ENCODE results near the gene ANKK1. TPM values are rescaled to one million over a fixed set of nuclear protein-coding genes. Genes with fewer than 3 reads are reported as not detected.

Gene ANKK1
- total RNA-seq, 1 donor from 2014 or later, result 1.5 TPM

DNA sequence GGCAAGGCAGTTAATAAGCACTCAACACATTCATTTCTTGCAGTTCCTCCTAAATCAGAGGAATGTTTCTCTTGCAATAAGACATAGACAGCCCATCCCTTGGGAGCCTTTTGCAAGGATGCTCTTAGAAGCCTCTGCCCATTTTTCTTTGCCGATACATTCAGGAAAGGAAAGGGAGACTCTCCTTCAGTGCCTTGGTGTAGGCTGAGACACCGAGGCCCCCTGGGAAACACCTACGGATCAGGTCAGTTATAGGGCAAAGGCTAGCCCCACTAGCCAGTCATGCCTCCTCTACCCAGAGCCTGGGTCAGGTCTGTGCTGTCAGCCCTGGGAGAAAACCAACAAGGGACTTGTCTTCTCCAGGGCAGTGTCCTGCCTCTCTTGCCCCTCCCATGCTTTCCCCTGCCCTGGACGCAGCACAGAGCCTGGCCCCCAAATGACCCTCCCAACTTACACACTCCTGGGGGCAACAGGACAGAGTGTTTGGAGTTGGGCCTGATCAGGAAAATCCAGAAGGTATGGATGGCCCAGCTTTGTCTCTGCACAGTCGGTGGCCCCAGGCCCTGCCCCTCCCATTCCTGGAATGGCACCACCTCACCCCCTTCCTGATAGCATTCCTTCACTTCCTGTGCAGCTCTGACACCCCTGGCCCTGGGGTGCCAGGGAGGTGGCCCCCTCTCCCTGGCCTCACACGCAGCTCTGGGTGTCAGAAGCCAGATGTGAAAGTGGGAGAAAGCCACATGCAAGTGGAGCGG, 18.3 kb downstream of the ANKK1 start:
- H3K4me3 ChIP-seq, result no peak overlapping the region
- H3K27me3 ChIP-seq, result no peaks in the 10 kb centered on the region
- DNase-seq (ENCODE audit: extremely low spot score in 2 of 2), result no peak
- H3K36me3 ChIP-seq, result no peaks in the 10 kb centered on the region
- no peak overlapping the region for H3K27ac ChIP-seq
- peaks cover 5% of the 10 kb centered on the region for H3K4me1 ChIP-seq
- intact Hi-C loops (cut with DNase I), result no loop called here
- no peak for TF ChIP-seq POLR2A (IDR thresholded peaks at IDR 0.05)
- TF ChIP-seq, protein P1, sequence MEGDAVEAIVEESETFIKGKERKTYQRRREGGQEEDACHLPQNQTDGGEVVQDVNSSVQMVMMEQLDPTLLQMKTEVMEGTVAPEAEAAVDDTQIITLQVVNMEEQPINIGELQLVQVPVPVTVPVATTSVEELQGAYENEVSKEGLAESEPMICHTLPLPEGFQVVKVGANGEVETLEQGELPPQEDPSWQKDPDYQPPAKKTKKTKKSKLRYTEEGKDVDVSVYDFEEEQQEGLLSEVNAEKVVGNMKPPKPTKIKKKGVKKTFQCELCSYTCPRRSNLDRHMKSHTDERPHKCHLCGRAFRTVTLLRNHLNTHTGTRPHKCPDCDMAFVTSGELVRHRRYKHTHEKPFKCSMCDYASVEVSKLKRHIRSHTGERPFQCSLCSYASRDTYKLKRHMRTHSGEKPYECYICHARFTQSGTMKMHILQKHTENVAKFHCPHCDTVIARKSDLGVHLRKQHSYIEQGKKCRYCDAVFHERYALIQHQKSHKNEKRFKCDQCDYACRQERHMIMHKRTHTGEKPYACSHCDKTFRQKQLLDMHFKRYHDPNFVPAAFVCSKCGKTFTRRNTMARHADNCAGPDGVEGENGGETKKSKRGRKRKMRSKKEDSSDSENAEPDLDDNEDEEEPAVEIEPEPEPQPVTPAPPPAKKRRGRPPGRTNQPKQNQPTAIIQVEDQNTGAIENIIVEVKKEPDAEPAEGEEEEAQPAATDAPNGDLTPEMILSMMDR (IDR thresholded peaks at IDR 0.05), result no peak
- TF ChIP-seq POLR2AphosphoS5 (IDR thresholded peaks at IDR 0.05; ENCODE audit: insufficient read depth in 1 of 2, low read depth in 1 of 2), result no peak
- H3K9me3 ChIP-seq, result no peaks in the 10 kb centered on the region

DNA sequence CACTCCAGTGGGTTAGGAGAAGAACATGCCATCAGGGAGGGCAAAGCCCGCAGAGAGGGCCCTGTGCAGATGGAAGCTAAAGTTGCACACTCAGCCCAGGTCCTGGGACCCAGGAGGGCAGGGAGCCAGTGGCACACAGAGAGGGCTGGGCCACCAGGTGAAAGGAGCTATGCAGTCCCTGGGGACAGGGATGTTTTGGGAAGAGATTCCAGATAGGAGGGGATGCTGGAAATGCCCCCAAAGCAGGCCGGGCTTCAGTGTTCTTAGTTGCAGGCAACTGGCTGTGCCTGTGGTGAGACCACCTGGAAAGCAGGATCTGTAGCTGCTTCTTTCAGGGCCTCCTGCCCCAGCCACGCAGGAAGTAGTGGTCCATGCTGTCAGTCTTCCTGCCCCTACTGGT, 19.6 kb downstream of the ANKK1 start:
- Histone ChIP-seq H3K27me3 (no peaks in the 10 kb centered on the region), H3K9me3 (no peaks in the 10 kb centered on the region), H3K27ac (no peak overlapping the region), H3K4me1 (peaks cover under 1% of the 10 kb centered on the region), H3K4me3 (no peak overlapping the region), H3K36me3 (no peaks in the 10 kb centered on the region)
- DNase-seq (ENCODE audit: extremely low spot score in 2 of 2), result no peak
- intact Hi-C loops (cut with DNase I), result no loop called here
- TF ChIP-seq POLR2AphosphoS5 (IDR thresholded peaks at IDR 0.05; ENCODE audit: insufficient read depth in 1 of 2, low read depth in 1 of 2) (no peak), POLR2A (IDR thresholded peaks at IDR 0.05) (no peak)
- TF ChIP-seq, protein P1 (IDR thresholded peaks at IDR 0.05), result no peak

DNA sequence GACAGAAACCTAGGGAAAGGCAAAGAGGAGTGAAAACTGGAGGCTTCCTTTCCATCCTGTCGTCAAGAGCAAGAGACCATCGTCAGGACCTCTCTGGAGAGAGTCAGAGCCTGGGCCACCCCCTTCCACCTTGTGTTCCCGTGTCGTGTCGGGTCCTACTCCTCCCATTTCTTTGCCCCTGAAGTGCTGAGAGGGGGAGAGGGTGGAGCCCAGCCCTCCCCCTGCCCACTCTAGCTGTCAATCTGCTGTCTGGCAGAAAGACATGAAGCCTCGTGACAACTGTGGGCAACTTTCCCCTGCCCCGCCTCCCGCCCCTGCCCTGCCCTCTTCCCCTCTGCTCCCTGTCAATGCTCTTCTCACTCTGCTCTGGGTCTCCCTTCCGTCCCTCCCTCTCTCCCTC, 20.6 kb downstream of the ANKK1 start:
- DNase-seq (ENCODE audit: extremely low spot score in 2 of 2), result no peak
- Histone ChIP-seq H3K4me1 (no peaks in the 10 kb centered on the region), H3K36me3 (no peaks in the 10 kb centered on the region), H3K27ac (no peak overlapping the region), H3K27me3 (no peaks in the 10 kb centered on the region), H3K9me3 (no peaks in the 10 kb centered on the region), H3K4me3 (no peak overlapping the region)
- TF ChIP-seq POLR2A (IDR thresholded peaks at IDR 0.05) (no peak), POLR2AphosphoS5 (IDR thresholded peaks at IDR 0.05; ENCODE audit: insufficient read depth in 1 of 2, low read depth in 1 of 2) (no peak)
- TF ChIP-seq, protein P1 (IDR thresholded peaks at IDR 0.05), result no peak
- intact Hi-C loops (cut with DNase I), result no loop called here

DNA sequence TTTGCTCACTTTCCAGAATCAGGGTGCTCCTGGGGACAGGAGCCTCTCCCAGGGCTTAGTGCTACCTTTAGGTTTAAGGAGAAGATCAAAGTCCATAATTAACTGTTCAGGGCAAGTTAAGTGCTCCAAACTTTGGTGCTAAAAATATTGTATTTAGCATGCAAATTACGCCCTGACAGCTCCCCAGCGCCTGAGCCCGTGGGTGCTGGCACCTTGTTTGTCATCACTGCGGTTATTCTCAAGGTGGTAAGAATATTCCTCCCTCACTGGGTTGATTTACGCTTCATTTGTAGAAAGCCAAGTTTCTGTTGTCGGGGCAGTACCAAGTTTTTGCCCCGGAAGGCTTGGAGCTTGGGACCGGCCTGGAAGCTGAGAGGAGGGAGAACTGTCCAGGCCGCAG, 21.3 kb downstream of the ANKK1 start:
- intact Hi-C loops (cut with DNase I), result no loop called here
- no peaks in the 10 kb centered on the region for H3K9me3 ChIP-seq
- H3K4me3 ChIP-seq, result no peak overlapping the region
- no peak for TF ChIP-seq POLR2AphosphoS5 (IDR thresholded peaks at IDR 0.05; ENCODE audit: insufficient read depth in 1 of 2, low read depth in 1 of 2)
- TF ChIP-seq, protein P1 (IDR thresholded peaks at IDR 0.05), result no peak
- no peak for TF ChIP-seq POLR2A (IDR thresholded peaks at IDR 0.05)
- DNase-seq (ENCODE audit: extremely low spot score in 2 of 2), result no peak
- no peak overlapping the region for H3K27ac ChIP-seq
- H3K4me1 ChIP-seq, result no peaks in the 10 kb centered on the region
- H3K36me3 ChIP-seq, result no peaks in the 10 kb centered on the region
- no peaks in the 10 kb centered on the region for H3K27me3 ChIP-seq

DNA sequence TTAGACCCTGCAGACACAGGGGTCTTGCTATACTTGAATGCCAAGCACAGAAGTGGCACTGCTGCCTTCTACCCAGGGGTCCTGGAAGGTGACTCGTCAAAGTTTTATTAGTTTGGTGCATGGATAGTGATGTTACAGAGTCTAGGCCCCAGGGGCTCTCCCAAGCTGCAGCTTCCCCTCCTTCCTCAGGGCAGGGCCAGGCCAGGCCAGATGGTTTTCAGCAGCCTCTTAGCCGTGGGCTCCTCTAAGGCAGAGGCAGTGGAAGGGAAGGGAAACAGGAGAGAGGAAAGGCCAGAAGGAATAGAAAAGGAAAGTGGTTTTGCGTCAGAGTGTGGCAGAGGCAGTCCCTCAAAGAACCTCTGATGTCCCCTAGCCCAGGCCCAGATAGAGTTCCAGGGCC, 21.9 kb downstream of the ANKK1 start:
- TF ChIP-seq, protein P1 (IDR thresholded peaks at IDR 0.05), result no peak
- TF ChIP-seq POLR2AphosphoS5 (IDR thresholded peaks at IDR 0.05; ENCODE audit: insufficient read depth in 1 of 2, low read depth in 1 of 2), result no peak
- DNase-seq (ENCODE audit: extremely low spot score in 2 of 2), result no peak
- H3K36me3 ChIP-seq, result no peaks in the 10 kb centered on the region
- H3K4me3 ChIP-seq, result no peak overlapping the region
- no peak overlapping the region for H3K27ac ChIP-seq
- H3K9me3 ChIP-seq, result no peaks in the 10 kb centered on the region
- intact Hi-C loops (cut with DNase I), result no loop called here
- H3K27me3 ChIP-seq, result no peaks in the 10 kb centered on the region
- no peaks in the 10 kb centered on the region for H3K4me1 ChIP-seq

Data from vagina (tissue), 2 donors.